Measurements from ENCODE around the gene PTPN4. TPM values are rescaled to one million over a fixed set of nuclear protein-coding genes. Genes with fewer than 3 reads are reported as not detected.

PTPN4 gene
- total and polyA plus RNA-seq, 2 of the 8 experiments (the other 6 are each of a cell fraction or from before 2014, with no cell fraction given) = 28.5 to 105 TPM

GRCh38 chr2:119950966-119951365, 191.2 kb downstream of the PTPN4 start:
- Histone ChIP-seq H4K20me1 (replicated peaks in 1 of 2; ENCODE audit: control insufficient read depth in 1 of 2, insufficient read depth in 2 of 2, low read length in 2 of 2) (no peaks in the 10 kb centered on the region), H3K36me3 (ENCODE audit: control insufficient read depth in 2 of 4, insufficient read depth in 4 of 4, low read length in 3 of 4) (peaks cover 13 to 84% (median 50%) of the 10 kb centered on the region in 4 experiments; a peak in 7 of 8 replicates), H3K9me3 (ENCODE audit: insufficient read depth in 2 of 2, low read depth in 1 of 2, low read length in 1 of 2) (peaks cover 7 to 10% of the 10 kb centered on the region in 2 experiments; a peak in 2 of 4 replicates), H3K4me1 (replicated peaks in 1 of 4; ENCODE audit: control insufficient read depth in 3 of 4, insufficient read depth in 4 of 4, low read length in 3 of 4) (no peaks in the 10 kb centered on the region), H4K8ac (ENCODE audit: extremely low read depth, insufficient read depth, low read length) (no peak overlapping the region), H2BK5ac (ENCODE audit: low read depth, low read length) (no peak overlapping the region), H3K23ac (ENCODE audit: insufficient read length) (no peak overlapping the region), H3K79me1 (ENCODE audit: low read depth, low read length) (no peaks in the 10 kb centered on the region), H2BK15ac (ENCODE audit: low read length) (no peak overlapping the region), H3K18ac (ENCODE audit: extremely low read depth, low read length) (no peak overlapping the region), H4K91ac (replicated peaks; ENCODE audit: insufficient read length, low read length) (no peak overlapping the region), H3K9ac (replicated peaks in 1 of 4; ENCODE audit: extremely low read depth in 1 of 4, low read depth in 3 of 4, low read length in 3 of 4) (no peak overlapping the region), H3K4ac (replicated peaks; ENCODE audit: insufficient read length, low read depth, low read length) (no peak overlapping the region), H3K4me2 (ENCODE audit: insufficient read depth in 1 of 2, low read depth in 2 of 2, low read length in 2 of 2) (no peak overlapping the region), H2BK12ac (ENCODE audit: low read depth, low read length) (no peak overlapping the region), H3K27ac (ENCODE audit: low read depth, low read length) (no peak overlapping the region), H2BK120ac (replicated peaks; ENCODE audit: low read depth, low read length) (no peak overlapping the region), H4K5ac (ENCODE audit: insufficient read length, low read depth, low read length) (no peak overlapping the region), H3K14ac (ENCODE audit: insufficient read length) (no peak overlapping the region), H3K27me3 (replicated peaks in 1 of 4; ENCODE audit: control insufficient read depth in 3 of 4, extremely low read depth in 1 of 4, insufficient read depth in 3 of 4, low read length in 3 of 4) (no peaks in the 10 kb centered on the region), H2BK20ac (ENCODE audit: low read length) (no peak overlapping the region), H3K79me2 (ENCODE audit: control insufficient read depth in 1 of 2, insufficient read depth in 2 of 2, low read length in 2 of 2) (no peaks in the 10 kb centered on the region), H2AFZ (ENCODE audit: low read length) (no peak overlapping the region), H3K4me3 (ENCODE audit: extremely low read depth in 1 of 4, insufficient read depth in 2 of 4, low read depth in 3 of 4, low read length in 4 of 4) (no peak overlapping the region), H3K56ac (replicated peaks; ENCODE audit: insufficient read length, low read depth, low read length) (no peak overlapping the region), H2AK5ac (ENCODE audit: low read depth, low read length) (no peak overlapping the region), H3K23me2 (ENCODE audit: low read depth, low read length) (no peaks in the 10 kb centered on the region; the same call in 1 of the 2 replicates)
- 85% methylated on average over 2 of the region's 2 CpGs; no CpG with 5 or more reads in 1 of the 2 experiments for WGBS, 2 experiments (ENCODE audit: extremely low coverage in 1 of 2, insufficient coverage in 1 of 2, insufficient read length in 1 of 2, insufficient replicate concordance in 2 of 2, low coverage in 1 of 2, low lambda C conversion rate in 2 of 2, missing lambda C conversion rate in 1 of 2)
- DNase-seq (ENCODE audit: low read depth in 1 of 2, low spot score in 2 of 2) = no peak
- ChIA-PET CTCF (ENCODE audit: partially characterized antibody) (no interaction called here), POLR2A (ENCODE audit: partially characterized antibody) (no interaction called here)
- no peak for FAIRE-seq
- TF ChIP-seq TEAD4 (IDR thresholded peaks at IDR 0.05; ENCODE audit: low read depth, low read length) (no peak), SRF (IDR thresholded peaks at IDR 0.05; ENCODE audit: low read depth, low read length) (no peak), TBP (IDR thresholded peaks at IDR 0.05; ENCODE audit: low read depth, low read length) (no peak), HDAC6 (IDR thresholded peaks at IDR 0.05; ENCODE audit: low read depth, low read length) (no peak), RXRA (IDR thresholded peaks at IDR 0.05; ENCODE audit: insufficient read depth, low read depth, low read length) (no peak), SIN3A (conservative IDR thresholded peaks at IDR 0.05 in 1 of 2, IDR thresholded peaks at IDR 0.05 in 1 of 2; ENCODE audit: low read depth in 1 of 2, low read length in 2 of 2) (no peak), TAF7 (optimal IDR thresholded peaks at IDR 0.05; ENCODE audit: borderline replicate concordance, low read depth, low read length) (no peak), CTCF (IDR thresholded peaks at IDR 0.05; ENCODE audit: control extremely low read depth in 1 of 3, insufficient read depth in 1 of 3, low read depth in 1 of 3, low read length in 3 of 3) (no peak), KDM1A (IDR thresholded peaks at IDR 0.05; ENCODE audit: borderline replicate concordance, low read length) (no peak), E2F6 (IDR thresholded peaks at IDR 0.05) (no peak), GTF2F1 (IDR thresholded peaks at IDR 0.05; ENCODE audit: borderline replicate concordance, low read depth, low read length) (no peak)

Data from H1 (cell line).